WTC11 (cell line): ENCODE results near the gene PODXL. TPM values are rescaled to one million over a fixed set of nuclear protein-coding genes. Genes with fewer than 3 reads are reported as not detected.

Experiments
- ATAC-seq: fragments of 200-7000 bp; cut with Tn5 transposase; 2 replicates; pipeline ENCODE4 v1.10.0; 2021; ENCODE audit warnings: mild to moderate bottlenecking, moderate library complexity
- CTCF ChIA-PET: fragments of 300-600 bp; sonication (Branson Sonifier 250); formaldehyde crosslinking; loops from one replicate; lab custom pipeline; 2021; ENCODE audit warnings: antibody characterized with exemption; lab: Charles Lee
- POLR2A ChIA-PET: fragments of 350-600 bp; sonication (Branson Sonifier 250); formaldehyde crosslinking; loops from one replicate; lab custom pipeline; 2021; ENCODE audit warnings: antibody characterized with exemption; lab: Charles Lee
- DNase-seq: peaks from one replicate; pipeline ENCODE4 v3.0.0; 2021; ENCODE audit warnings: low spot score
- H3K27ac Mint-ChIP-seq: 2 replicates; pipeline ENCODE4 v1.8.0; 2021; ENCODE audit warnings: mixed read lengths
- H3K27me3 Mint-ChIP-seq: 2 replicates; pipeline ENCODE4 v1.8.0; 2021; ENCODE audit warnings: low read depth, mild to moderate bottlenecking, moderate library complexity, mixed read lengths
- H3K36me3 Mint-ChIP-seq: 2 replicates; pipeline ENCODE4 v1.8.0; 2021; ENCODE audit warnings: mixed read lengths
- H3K4me1 Mint-ChIP-seq: 2 replicates; pipeline ENCODE4 v1.8.0; 2022; ENCODE audit warnings: mixed read lengths
- H3K4me3 Mint-ChIP-seq: 2 replicates; pipeline ENCODE4 v1.8.0; 2021; ENCODE audit warnings: mild to moderate bottlenecking, moderate library complexity, mixed read lengths
- H3K9me3 Mint-ChIP-seq: 2 replicates; pipeline ENCODE4 v1.8.0; 2021; ENCODE audit warnings: mixed read lengths
- ETV6 ChIP-seq: sonication (generic); formaldehyde crosslinking; IDR thresholded peaks from 2 replicates; pipeline ENCODE4 v1.8.1; 2022; ENCODE audit warnings: mild to moderate bottlenecking, missing genetic modification reagents
- FOXK1 ChIP-seq: sonication (generic); formaldehyde crosslinking; IDR thresholded peaks from 2 replicates; pipeline ENCODE4 v1.8.0; 2022; ENCODE audit warnings: mild to moderate bottlenecking, moderate library complexity, missing genetic modification reagents
- GTF2I ChIP-seq: fragments of 250-450 bp; sonication (Bioruptor Pico); conservative IDR thresholded peaks from 2 replicates; pipeline ENCODE4 v1.4.0; 2021; ENCODE audit warnings: mild to moderate bottlenecking
- JAZF1 ChIP-seq: fragments of 250-450 bp; sonication (Bioruptor Pico); IDR thresholded peaks from 2 replicates; pipeline ENCODE4 v1.9.0; 2021; ENCODE audit warnings: moderate library complexity, mild to moderate bottlenecking, inconsistent platforms
- MAX ChIP-seq: sonication (generic); formaldehyde crosslinking; IDR thresholded peaks from 2 replicates; pipeline ENCODE4 v1.8.0; 2022; ENCODE audit warnings: mild to moderate bottlenecking, missing genetic modification reagents
- MXD4 ChIP-seq: fragments of 250-450 bp; sonication (Bioruptor Pico); IDR thresholded peaks from 2 replicates; pipeline ENCODE4 v1.8.0; 2021; ENCODE audit warnings: mild to moderate bottlenecking, moderate library complexity, borderline replicate concordance
- NFYB ChIP-seq: sonication (generic); formaldehyde crosslinking; conservative IDR thresholded peaks from 2 replicates; pipeline ENCODE4 v1.8.0; 2022; ENCODE audit warnings: low read depth, missing genetic modification reagents
- NR3C1 ChIP-seq: sonication (generic); formaldehyde crosslinking; conservative IDR thresholded peaks from 2 replicates; pipeline ENCODE4 v1.8.1; 2023; ENCODE audit warnings: low read depth, mild to moderate bottlenecking, missing genetic modification reagents
- RELA ChIP-seq: sonication (generic); formaldehyde crosslinking; IDR thresholded peaks from 2 replicates; pipeline ENCODE4 v1.8.1; 2022; ENCODE audit warnings: missing genetic modification reagents, mild to moderate bottlenecking, borderline replicate concordance
- SMAD3 ChIP-seq: sonication (generic); formaldehyde crosslinking; IDR thresholded peaks from 2 replicates; pipeline ENCODE4 v1.8.0; 2022; ENCODE audit warnings: missing genetic modification reagents, mild to moderate bottlenecking, borderline replicate concordance
- SMAD4 ChIP-seq: sonication (generic); formaldehyde crosslinking; IDR thresholded peaks from 2 replicates; pipeline ENCODE4 v1.8.0; 2022; ENCODE audit warnings: mild to moderate bottlenecking, missing genetic modification reagents
- SOX15 ChIP-seq: fragments of 250-450 bp; sonication (Bioruptor Pico); IDR thresholded peaks from 2 replicates; pipeline ENCODE4 v1.9.0; 2021; ENCODE audit warnings: mild to moderate bottlenecking
- SP1 ChIP-seq: sonication (generic); formaldehyde crosslinking; conservative IDR thresholded peaks from 2 replicates; pipeline ENCODE4 v1.8.1; 2022; ENCODE audit warnings: missing genetic modification reagents
- TCF7 ChIP-seq: sonication (generic); formaldehyde crosslinking; IDR thresholded peaks from 2 replicates; pipeline ENCODE4 v1.8.0; 2022; ENCODE audit warnings: mild to moderate bottlenecking, low read depth, missing genetic modification reagents, moderate library complexity
- USF2 ChIP-seq: sonication (generic); formaldehyde crosslinking; IDR thresholded peaks from 2 replicates; pipeline ENCODE4 v1.8.1; 2023; ENCODE audit warnings: mild to moderate bottlenecking, missing genetic modification reagents, moderate library complexity
- ZNF232 ChIP-seq: sonication (generic); formaldehyde crosslinking; IDR thresholded peaks from 2 replicates; pipeline ENCODE4 v1.8.0; 2022; ENCODE audit warnings: mild to moderate bottlenecking, missing genetic modification reagents
- ZNF281 ChIP-seq: sonication (generic); formaldehyde crosslinking; IDR thresholded peaks from 2 replicates; pipeline ENCODE4 v1.8.0; 2023; ENCODE audit warnings: mild to moderate bottlenecking, missing genetic modification reagents
- ZNF317 ChIP-seq: sonication (generic); formaldehyde crosslinking; IDR thresholded peaks from 2 replicates; pipeline ENCODE4 v1.8.1; 2023; ENCODE audit warnings: low read depth, mild to moderate bottlenecking, moderate library complexity, missing genetic modification reagents, borderline replicate concordance
- ZNF425 ChIP-seq: fragments of 250-450 bp; sonication (Bioruptor Pico); conservative IDR thresholded peaks from 2 replicates; pipeline ENCODE4 v1.9.0; 2021; ENCODE audit warnings: mild to moderate bottlenecking
- total RNA-seq: library from RNA; stranded (reverse); gene quantifications from 3 replicates; pipeline ENCODE4 v1.2.3, GENCODE V29; 2021
- TF ChIP-seq, protein P1 (sequence below): fragments of 250-450 bp; sonication (Bioruptor Pico); IDR thresholded peaks from 2 replicates; pipeline ENCODE4 v1.8.0; 2021; ENCODE audit warnings: mild to moderate bottlenecking
- TF ChIP-seq, protein P2 (sequence below): sonication (generic); formaldehyde crosslinking; IDR thresholded peaks from 2 replicates; pipeline ENCODE4 v1.8.0; 2022; ENCODE audit warnings: mild to moderate bottlenecking, missing genetic modification reagents

The PODXL gene
- total RNA-seq, 1 experiment from 2014 or later = 483 TPM

DNA sequence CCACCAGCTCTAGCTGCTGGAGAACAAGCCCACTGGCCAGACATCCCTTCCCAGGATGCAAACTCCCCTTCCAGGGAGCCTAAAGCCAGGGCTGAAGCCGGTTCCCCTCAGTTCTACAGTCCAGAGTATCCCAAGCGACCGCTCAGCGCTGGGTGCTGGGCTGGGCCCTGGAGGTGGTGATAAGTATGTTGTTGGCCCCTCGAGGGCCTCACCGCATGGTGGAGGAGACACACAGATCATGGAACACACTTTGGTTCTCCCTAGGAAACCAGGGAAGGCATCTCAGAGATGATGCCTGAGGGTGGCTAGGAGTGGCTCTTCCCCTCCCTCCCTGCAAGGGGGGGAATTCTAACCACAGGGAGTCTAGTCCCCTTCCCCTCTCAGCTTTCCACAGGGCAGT is 4.4 kb downstream of the PODXL start (continued):
- TF ChIP-seq ZNF281 (CRISPR knock-in tag) (no peak), SMAD4 (CRISPR knock-in tag) (no peak), SMAD3 (CRISPR knock-in tag) (no peak), ZNF317 (CRISPR knock-in tag) (no peak)
- TF ChIP-seq, all 79 proteins: peak for 0

GRCh38 chr7:131550846-131551245 is 5.6 kb downstream of the PODXL start:
- TF ChIP-seq TCF7 (CRISPR knock-in tag) (no peak), ZNF425 (no peak), RELA (no peak), NFYB (no peak)
- DNase-seq = no peak
- ChIA-PET CTCF (interaction anchor here (1.0 to 2.4 kb wide), 3 partner anchors 37 to 104 kb away, joined by 3 to 17 read pairs (median 4); no protein-coding TSS in a partner anchor), POLR2A (no interaction called here)
- Mint-ChIP-seq H3K36me3 (peaks cover 71% of the 10 kb centered on the region), H3K27ac (peak overlapping the region; percentile 95), H3K9me3 (no peaks in the 10 kb centered on the region), H3K4me1 (peaks cover 90% of the 10 kb centered on the region), H3K4me3 (peak overlapping the region; percentile 95), H3K27me3 (no peaks in the 10 kb centered on the region)
- ATAC-seq = no peak

DNA sequence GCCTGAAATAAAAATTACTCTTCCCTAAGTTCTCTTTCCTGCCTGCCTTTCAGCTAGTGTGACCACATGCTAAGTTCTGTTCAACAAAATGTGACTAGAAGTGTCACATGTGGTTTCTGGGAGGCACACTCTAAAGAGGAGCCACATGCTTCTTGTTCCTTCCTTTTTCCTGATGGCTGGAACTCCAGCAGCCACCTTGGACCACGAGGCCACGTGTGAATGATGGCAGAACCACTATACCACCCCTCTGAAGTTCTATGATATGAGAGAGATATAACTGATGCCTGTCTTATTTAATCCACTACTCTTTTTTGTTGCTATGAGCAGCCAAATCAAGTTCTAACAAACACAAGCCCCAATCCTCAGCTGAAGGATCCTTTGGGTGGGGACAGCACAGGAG is 8.1 kb downstream of the PODXL start:
- Mint-ChIP-seq H3K27ac (peak overlapping the region; percentile 93), H3K9me3 (no peaks in the 10 kb centered on the region), H3K27me3 (no peaks in the 10 kb centered on the region), H3K36me3 (peaks cover 61% of the 10 kb centered on the region), H3K4me1 (peaks cover 96% of the 10 kb centered on the region), H3K4me3 (peak overlapping the region; percentile 48)
- ChIA-PET POLR2A (interaction anchor here (2.8 kb wide), 1 partner anchor 101 kb away, joined by 12 read pairs; no protein-coding TSS in a partner anchor), CTCF (interaction anchor here (0.9 to 6.2 kb wide), 11 partner anchors 10 to 108 kb away, joined by 3 to 118 read pairs (median 30); partner anchors contain the start of gene PODXL)
- no peak for ATAC-seq
- 0 out of 2 replicates have a peak, but pooled peaks have one; percentile 26 for TF ChIP-seq GTF2I (CRISPR knock-in tag)
- TF ChIP-seq SP1 = no peak
- TF ChIP-seq MAX (CRISPR knock-in tag) = 0 out of 2 replicates have a peak, but pooled peaks have one; percentile 16
- TF ChIP-seq ETV6 = no peak
- DNase-seq = no peak

- no peak for ATAC-seq
- no peak for DNase-seq
- Mint-ChIP-seq H3K9me3 (no peaks in the 10 kb centered on the region), H3K27me3 (no peaks in the 10 kb centered on the region), H3K4me1 (peaks cover 95% of the 10 kb centered on the region), H3K36me3 (peaks cover 59% of the 10 kb centered on the region), H3K27ac (peak overlapping the region; percentile 93), H3K4me3 (no peak overlapping the region; the same call in 1 of the 2 replicates)
- CTCF ChIA-PET = interaction anchor here (0.9 to 6.2 kb wide), 22 partner anchors 10 to 617 kb away, joined by 3 to 118 read pairs (median 16); partner anchors contain the start of gene PODXL
- POLR2A ChIA-PET = interaction anchor here (1.4 to 2.8 kb wide), 5 partner anchors 10 to 108 kb away, joined by 3 to 24 read pairs (median 4); no protein-coding TSS in a partner anchor
- TF ChIP-seq MXD4 (CRISPR knock-in tag) (no peak), ETV6 (no peak), ZNF317 (CRISPR knock-in tag) (no peak), USF2 (CRISPR knock-in tag) (no peak), JAZF1 (CRISPR knock-in tag) (no peak), SP1 (no peak), NR3C1 (CRISPR knock-in tag) (no peak), FOXK1 (CRISPR knock-in tag) (no peak), SOX15 (CRISPR knock-in tag) (no peak), ZNF232 (no peak)
- TF ChIP-seq, protein P1, sequence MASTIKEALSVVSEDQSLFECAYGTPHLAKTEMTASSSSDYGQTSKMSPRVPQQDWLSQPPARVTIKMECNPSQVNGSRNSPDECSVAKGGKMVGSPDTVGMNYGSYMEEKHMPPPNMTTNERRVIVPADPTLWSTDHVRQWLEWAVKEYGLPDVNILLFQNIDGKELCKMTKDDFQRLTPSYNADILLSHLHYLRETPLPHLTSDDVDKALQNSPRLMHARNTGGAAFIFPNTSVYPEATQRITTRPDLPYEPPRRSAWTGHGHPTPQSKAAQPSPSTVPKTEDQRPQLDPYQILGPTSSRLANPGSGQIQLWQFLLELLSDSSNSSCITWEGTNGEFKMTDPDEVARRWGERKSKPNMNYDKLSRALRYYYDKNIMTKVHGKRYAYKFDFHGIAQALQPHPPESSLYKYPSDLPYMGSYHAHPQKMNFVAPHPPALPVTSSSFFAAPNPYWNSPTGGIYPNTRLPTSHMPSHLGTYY (CRISPR knock-in tag) = no peak
- TF ChIP-seq, protein P2, sequence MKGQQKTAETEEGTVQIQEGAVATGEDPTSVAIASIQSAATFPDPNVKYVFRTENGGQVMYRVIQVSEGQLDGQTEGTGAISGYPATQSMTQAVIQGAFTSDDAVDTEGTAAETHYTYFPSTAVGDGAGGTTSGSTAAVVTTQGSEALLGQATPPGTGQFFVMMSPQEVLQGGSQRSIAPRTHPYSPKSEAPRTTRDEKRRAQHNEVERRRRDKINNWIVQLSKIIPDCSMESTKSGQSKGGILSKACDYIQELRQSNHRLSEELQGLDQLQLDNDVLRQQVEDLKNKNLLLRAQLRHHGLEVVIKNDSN = no peak
Observed at GRCh38 chr7:131547589-131547988, 8.8 kb downstream of the PODXL start.
